GM18517 (cell line): ENCODE measurements around the gene CAMK2D.

Source experiments
- ATAC-seq: cut with Tn5 transposase; IDR thresholded peaks from one replicate; pipeline ENCODE4 v1.9.1; 2021; ENCODE audit warnings: mild to moderate bottlenecking, moderate library complexity; ENCODE audit not compliant: unreplicated experiment

CAMK2D gene

GRCh38 chr4:113450295-113451080, 311.1 kb downstream of the CAMK2D start:
- no peak for ATAC-seq

GRCh38 chr4:113449410-113449974, 312.0 kb downstream of the CAMK2D start:
- ATAC-seq: no peak

GRCh38 chr4:113447769-113448168, 313.8 kb downstream of the CAMK2D start:
- ATAC-seq: no peak

GRCh38 chr4:113447061-113447460, 314.5 kb downstream of the CAMK2D start:
- ATAC-seq: no peak

GRCh38 chr4:113446019-113446418, 315.5 kb downstream of the CAMK2D start:
- no peak for ATAC-seq

GRCh38 chr4:113445286-113445685, 316.3 kb downstream of the CAMK2D start:
- no peak for ATAC-seq

- ATAC-seq: no peak
These were observed 317.2 kb downstream of the CAMK2D start for GRCh38 chr4:113444386-113444785.

- ATAC-seq: no peak
These were observed 318.7 kb downstream of the CAMK2D start for GRCh38 chr4:113442826-113443225.

- ATAC-seq: no peak
These were observed 321.2 kb downstream of the CAMK2D start for GRCh38 chr4:113440371-113440770.

- no peak for ATAC-seq
These were observed 322.9 kb downstream of the CAMK2D start for GRCh38 chr4:113438596-113438995.

GRCh38 chr4:113437129-113437528, 324.4 kb downstream of the CAMK2D start:
- ATAC-seq: no peak

GRCh38 chr4:113436360-113436759, 325.2 kb downstream of the CAMK2D start:
- no peak for ATAC-seq

- no peak for ATAC-seq
These were observed 325.6 kb downstream of the CAMK2D start for GRCh38 chr4:113435893-113436292.

GRCh38 chr4:113434247-113434587, 327.3 kb downstream of the CAMK2D start:
- ATAC-seq: no peak

GRCh38 chr4:113433536-113434246, 327.8 kb downstream of the CAMK2D start:
- ATAC-seq: no peak

- no peak for ATAC-seq
These were observed 328.4 kb downstream of the CAMK2D start for GRCh38 chr4:113433116-113433515.

GRCh38 chr4:113423631-113424030, 337.9 kb downstream of the CAMK2D start:
- no peak for ATAC-seq

GRCh38 chr4:113420938-113421337, 340.6 kb downstream of the CAMK2D start:
- ATAC-seq: no peak

- ATAC-seq: no peak
These were observed 341.9 kb downstream of the CAMK2D start for GRCh38 chr4:113419631-113420030.

GRCh38 chr4:113411496-113411938, 350.0 kb downstream of the CAMK2D start:
- ATAC-seq: no peak

- ATAC-seq: no peak
These were observed 350.9 kb downstream of the CAMK2D start for GRCh38 chr4:113410686-113411085.

GRCh38 chr4:113409181-113409580, 352.4 kb downstream of the CAMK2D start:
- ATAC-seq: no peak
